Measurements from ENCODE around the gene ATP9A. TPM values are rescaled to one million over a fixed set of nuclear protein-coding genes. Genes with fewer than 3 reads are reported as not detected.

ATP9A gene
- total RNA-seq, 1 experiment from 2014 or later, result 18.6 TPM

DNA sequence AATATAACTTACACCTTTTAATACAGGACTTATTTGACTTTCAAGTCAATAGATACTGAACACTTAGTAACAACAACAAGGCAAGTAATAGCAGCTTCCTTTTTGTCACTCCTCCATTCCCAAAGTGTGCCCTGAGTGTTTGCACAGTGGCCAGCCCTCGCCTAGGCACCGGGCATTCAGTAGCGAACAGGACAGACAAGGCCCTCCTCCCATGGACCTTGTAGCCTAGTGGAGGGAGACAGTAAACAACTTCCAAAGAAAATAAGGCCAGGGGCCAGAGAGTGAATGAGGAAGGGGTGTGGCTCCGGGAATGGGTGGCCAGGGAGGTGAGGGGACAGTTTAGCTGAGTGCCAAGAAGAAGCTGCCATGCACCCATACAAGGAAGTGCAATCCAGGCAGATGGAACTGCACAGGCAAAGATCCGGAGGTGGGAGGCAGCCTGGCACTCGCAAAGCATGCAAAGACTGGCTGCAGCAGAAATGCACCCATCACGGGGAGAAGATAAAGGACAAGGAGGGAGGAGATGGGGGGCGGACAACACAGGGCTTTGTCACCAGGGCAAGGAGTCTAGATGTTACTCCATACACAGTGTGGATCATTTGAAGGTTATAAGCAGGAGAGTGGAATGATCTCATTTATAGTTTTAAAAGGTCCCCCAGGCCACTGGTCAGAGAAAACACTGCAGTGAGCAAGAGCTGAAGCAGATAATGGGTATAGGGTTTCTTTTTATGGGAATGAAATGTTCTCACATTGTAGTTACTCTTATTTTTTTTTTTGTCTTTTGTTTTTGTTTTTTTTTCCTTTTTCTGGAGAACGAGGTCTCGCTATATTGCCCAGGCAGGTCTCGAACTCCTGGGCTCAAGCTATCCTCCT, 32.2 kb downstream of the ATP9A start:
- peaks cover 41% of the 10 kb centered on the region for H3K4me1 ChIP-seq (replicated peaks; ENCODE audit: insufficient read depth)
- ChIA-PET POLR2A (ENCODE audit: unreplicated experiment) (no interaction called here), CTCF (interaction anchor here (0.6 kb wide), 1 partner anchor 35 kb away, joined by 5 read pairs; no protein-coding TSS in a partner anchor)
- DNase-seq, result no peak
- H3K9me3 ChIP-seq (ENCODE audit: insufficient read depth, low read depth), result no peaks in the 10 kb centered on the region
- TF ChIP-seq EZH2 (IDR thresholded peaks at IDR 0.05; ENCODE audit: low read depth) (no peak), CTCF (conservative IDR thresholded peaks at IDR 0.05) (no peak)
- no peaks in the 10 kb centered on the region for H3K9me2 ChIP-seq (ENCODE audit: insufficient read depth)
- peaks cover 26% of the 10 kb centered on the region for H3F3A ChIP-seq (ENCODE audit: insufficient read depth, low read depth)
- no peaks in the 10 kb centered on the region for H3K27me3 ChIP-seq (ENCODE audit: insufficient read depth, low read depth)
- H3K36me3 ChIP-seq (ENCODE audit: low read depth), result no peaks in the 10 kb centered on the region
- no peak overlapping the region for H3K4me3 ChIP-seq
- H4K20me1 ChIP-seq (ENCODE audit: insufficient read depth), result no peaks in the 10 kb centered on the region
- BruUV-seq (replicated peaks), result no TSS peak
- peaks cover 11% of the 10 kb centered on the region for H3K79me2 ChIP-seq (ENCODE audit: low read depth)
- H3K27ac ChIP-seq, result peak overlapping the region; percentile 41
- H3K4me2 ChIP-seq, result peak overlapping the region; percentile 18
- intact Hi-C loops (cut with micrococcal nuclease; ENCODE audit: unreplicated experiment), result no loop called here
- no peak overlapping the region for H2AFZ ChIP-seq

DNA sequence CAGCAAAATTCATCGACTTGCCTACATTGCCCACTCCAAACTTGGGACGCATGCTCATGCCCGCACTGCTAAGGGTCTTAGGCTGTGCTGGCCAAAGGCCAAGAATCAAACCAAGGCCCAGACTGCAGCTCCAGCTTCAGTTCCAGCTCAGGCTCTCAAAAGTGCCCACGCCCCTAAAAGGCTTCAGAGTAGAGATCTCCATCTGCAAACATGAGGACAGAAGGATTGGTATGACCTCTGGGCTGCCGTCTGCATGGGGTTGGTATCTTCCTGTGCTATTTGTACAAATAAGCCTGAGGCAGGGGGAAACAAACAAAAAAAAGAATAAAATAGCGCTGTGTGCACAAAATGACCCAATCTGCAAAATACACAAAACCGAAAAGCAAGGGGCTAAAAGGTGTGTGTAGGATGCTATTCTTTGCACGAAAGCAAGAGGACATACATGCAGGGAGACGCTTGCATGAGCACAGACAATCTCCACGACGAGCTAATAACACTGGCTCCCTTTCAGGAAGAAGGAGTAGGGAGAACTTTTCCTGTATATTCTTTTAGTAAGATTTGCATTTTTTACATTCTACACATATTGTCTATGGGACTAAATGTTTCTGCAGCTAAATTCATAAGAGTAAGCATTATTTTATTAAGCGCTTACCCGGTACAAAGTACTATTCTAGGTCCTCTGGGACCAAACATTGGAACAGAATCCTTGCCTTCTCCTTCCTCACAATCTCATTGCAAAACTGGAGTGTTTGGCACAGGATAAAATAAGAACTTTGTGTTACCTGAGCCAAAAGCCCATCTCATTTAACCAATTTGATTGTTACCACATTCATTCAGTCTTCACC, 33.1 kb downstream of the ATP9A start:
- Histone ChIP-seq H3F3A (ENCODE audit: insufficient read depth, low read depth) (peaks cover 26% of the 10 kb centered on the region), H3K9me3 (ENCODE audit: insufficient read depth, low read depth) (no peaks in the 10 kb centered on the region), H4K20me1 (ENCODE audit: insufficient read depth) (no peaks in the 10 kb centered on the region), H3K4me2 (peak overlapping the region; percentile 18), H3K27ac (peak overlapping the region; percentile 41), H3K79me2 (ENCODE audit: low read depth) (peaks cover 7% of the 10 kb centered on the region; the same call in 1 of the 2 replicates), H3K36me3 (ENCODE audit: low read depth) (no peaks in the 10 kb centered on the region), H3K27me3 (ENCODE audit: insufficient read depth, low read depth) (no peaks in the 10 kb centered on the region), H2AFZ (no peak overlapping the region), H3K4me1 (replicated peaks; ENCODE audit: insufficient read depth) (peaks cover 41% of the 10 kb centered on the region), H3K9me2 (ENCODE audit: insufficient read depth) (no peaks in the 10 kb centered on the region), H3K4me3 (no peak overlapping the region)
- DNase-seq, result no peak
- ChIA-PET POLR2A (ENCODE audit: unreplicated experiment) (no interaction called here), CTCF (no interaction called here)
- intact Hi-C loops (cut with micrococcal nuclease; ENCODE audit: unreplicated experiment), result no loop called here
- TF ChIP-seq CTCF (conservative IDR thresholded peaks at IDR 0.05) (no peak), EZH2 (IDR thresholded peaks at IDR 0.05; ENCODE audit: low read depth) (no peak)
- no TSS peak for BruUV-seq (replicated peaks)

GRCh38 chr20:51733070-51733469, 35.1 kb downstream of the ATP9A start:
- Histone ChIP-seq H3K9me3 (ENCODE audit: insufficient read depth, low read depth) (no peaks in the 10 kb centered on the region), H3K4me1 (replicated peaks; ENCODE audit: insufficient read depth) (peaks cover 28% of the 10 kb centered on the region), H3K27ac (no peak overlapping the region), H3K4me3 (no peak overlapping the region), H3F3A (ENCODE audit: insufficient read depth, low read depth) (peaks cover 26% of the 10 kb centered on the region), H3K9me2 (ENCODE audit: insufficient read depth) (no peaks in the 10 kb centered on the region), H3K27me3 (ENCODE audit: insufficient read depth, low read depth) (no peaks in the 10 kb centered on the region), H3K79me2 (ENCODE audit: low read depth) (0 out of 2 replicates have a peak, but pooled peaks cover 4% of the 10 kb centered on the region), H2AFZ (no peak overlapping the region), H3K4me2 (no peak overlapping the region), H3K36me3 (ENCODE audit: low read depth) (no peaks in the 10 kb centered on the region), H4K20me1 (ENCODE audit: insufficient read depth) (no peaks in the 10 kb centered on the region)
- DNase-seq, result no peak
- intact Hi-C loops (cut with micrococcal nuclease; ENCODE audit: unreplicated experiment), result no loop called here
- TF ChIP-seq EZH2 (IDR thresholded peaks at IDR 0.05; ENCODE audit: low read depth) (no peak), CTCF (conservative IDR thresholded peaks at IDR 0.05) (no peak)
- ChIA-PET CTCF (no interaction called here), POLR2A (ENCODE audit: unreplicated experiment) (interaction anchor here (0.6 kb wide), 1 partner anchor 1401 kb away, joined by 4 read pairs; no protein-coding TSS in a partner anchor)
- BruUV-seq (replicated peaks), result no TSS peak
